HEK293T (cell line): ENCODE results near the gene INPP5D.

ENCODE experiments used
- ARNT ChIP-seq: fragments of 450-650 bp; IDR thresholded peaks from 2 replicates; pipeline ENCODE4 v1.6.1; 2017; ENCODE audit warnings: mild to moderate bottlenecking
- BHLHE40 ChIP-seq: fragments of 450-650 bp; IDR thresholded peaks from 2 replicates; pipeline ENCODE4 v1.6.1; 2016; ENCODE audit warnings: mild to moderate bottlenecking, moderate library complexity, borderline replicate concordance
- CTBP1 ChIP-seq: fragments of 450-650 bp; IDR thresholded peaks from 2 replicates; pipeline ENCODE4 v1.6.1; 2016; ENCODE audit warnings: borderline replicate concordance
- ELF4 ChIP-seq: fragments of 450-650 bp; IDR thresholded peaks from 2 replicates; pipeline ENCODE4 v1.6.1; 2017; ENCODE audit warnings: antibody characterized with exemption
- FOXA1 ChIP-seq: fragments of 450-650 bp; IDR thresholded peaks from 2 replicates; pipeline ENCODE4 v1.6.1; 2016; ENCODE audit warnings: mild to moderate bottlenecking
- FOXK2 ChIP-seq: fragments of 450-650 bp; IDR thresholded peaks from 2 replicates; pipeline ENCODE4 v1.6.1; 2016; ENCODE audit warnings: mild to moderate bottlenecking
- FOXM1 ChIP-seq: fragments of 450-650 bp; IDR thresholded peaks from 2 replicates; pipeline ENCODE4 v1.6.1; 2017; ENCODE audit warnings: mild to moderate bottlenecking, borderline replicate concordance
- L3MBTL2 ChIP-seq: fragments of 450-650 bp; conservative IDR thresholded peaks from 2 replicates; pipeline ENCODE4 v1.6.1; 2016; ENCODE audit warnings: mild to moderate bottlenecking
- LEF1 ChIP-seq: fragments of 450-650 bp; IDR thresholded peaks from 2 replicates; pipeline ENCODE4 v1.6.1; 2017; ENCODE audit warnings: mild to moderate bottlenecking, borderline replicate concordance
- SP1 ChIP-seq: fragments of 450-650 bp; IDR thresholded peaks from 2 replicates; pipeline ENCODE4 v1.6.1; 2017
- SUZ12 ChIP-seq: fragments of 450-650 bp; IDR thresholded peaks from 2 replicates; pipeline ENCODE4 v1.6.1; 2016; ENCODE audit warnings: mild to moderate bottlenecking
- TARDBP ChIP-seq: fragments of 450-650 bp; IDR thresholded peaks from 2 replicates; pipeline ENCODE4 v1.6.1; 2016
- ZNF384 ChIP-seq: fragments of 450-650 bp; IDR thresholded peaks from 2 replicates; pipeline ENCODE4 v1.6.1; 2016
- TF ChIP-seq, protein P1 (sequence below): fragments of 450-650 bp; IDR thresholded peaks from 2 replicates; pipeline ENCODE4 v1.6.1; 2016

DNA sequence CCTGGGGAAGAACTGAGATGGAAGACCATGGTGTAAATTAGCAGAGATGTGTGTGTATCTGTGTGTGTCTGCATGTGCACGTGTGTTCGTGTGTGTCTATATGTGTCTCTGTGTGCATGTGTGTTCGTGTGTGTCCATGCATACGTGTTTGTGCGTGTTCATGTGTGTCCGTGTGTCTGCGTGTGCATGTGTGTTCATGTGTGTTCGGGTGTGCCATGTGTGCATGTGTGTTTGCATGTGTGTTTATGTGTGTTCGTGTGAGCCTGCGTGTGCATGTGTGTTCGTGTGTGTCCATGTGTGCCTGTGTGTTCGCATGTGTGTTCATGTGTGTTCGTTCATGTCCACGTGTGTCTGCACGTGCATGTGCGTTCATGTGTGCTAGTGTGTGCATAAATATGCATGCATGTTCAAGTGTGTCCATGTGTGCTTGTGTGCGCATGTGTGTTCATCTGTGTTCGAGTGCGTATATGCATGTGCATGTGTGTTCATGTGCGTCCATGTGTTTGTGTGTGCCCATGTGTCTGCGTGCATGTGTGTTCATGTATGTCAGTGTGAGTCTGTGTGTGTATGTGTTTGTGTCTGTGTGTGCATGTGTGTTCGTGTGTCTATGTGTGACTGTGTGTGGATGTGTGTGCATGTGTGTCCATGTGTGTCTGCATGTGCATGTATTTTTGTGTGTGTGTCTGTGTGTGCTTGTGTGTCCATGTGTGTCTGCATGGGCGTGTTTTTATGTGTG, 24.5 kb upstream of the INPP5D start:
- TF ChIP-seq ARNT (no peak), BHLHE40 (no peak), FOXK2 (no peak), TARDBP (no peak), SUZ12 (no peak), ZNF384 (no peak), CTBP1 (no peak), ELF4 (no peak), SP1 (no peak), FOXA1 (no peak), LEF1 (no peak), FOXM1 (no peak), L3MBTL2 (no peak)
- TF ChIP-seq, protein P1, sequence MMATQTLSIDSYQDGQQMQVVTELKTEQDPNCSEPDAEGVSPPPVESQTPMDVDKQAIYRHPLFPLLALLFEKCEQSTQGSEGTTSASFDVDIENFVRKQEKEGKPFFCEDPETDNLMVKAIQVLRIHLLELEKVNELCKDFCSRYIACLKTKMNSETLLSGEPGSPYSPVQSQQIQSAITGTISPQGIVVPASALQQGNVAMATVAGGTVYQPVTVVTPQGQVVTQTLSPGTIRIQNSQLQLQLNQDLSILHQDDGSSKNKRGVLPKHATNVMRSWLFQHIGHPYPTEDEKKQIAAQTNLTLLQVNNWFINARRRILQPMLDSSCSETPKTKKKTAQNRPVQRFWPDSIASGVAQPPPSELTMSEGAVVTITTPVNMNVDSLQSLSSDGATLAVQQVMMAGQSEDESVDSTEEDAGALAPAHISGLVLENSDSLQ = no peak
